IPS DF 4.7 (cell line): ENCODE results near the gene ACVR1.

Experiments used
- DNase-seq: peaks from one replicate; pipeline ENCODE4 v3.0.0-alpha.2; 2013; ENCODE audit warnings: low spot score; ENCODE audit errors: extremely low read depth

ACVR1 gene

GRCh38 chr2:157876066-157876785 lies at the start of gene ACVR1:
Gene ACVR1 (minus strand): TSS chr2:157876330. CDS start chr2:157799493, 76,837 bp downstream.
- DNase-seq: peak; percentile 74

DNA sequence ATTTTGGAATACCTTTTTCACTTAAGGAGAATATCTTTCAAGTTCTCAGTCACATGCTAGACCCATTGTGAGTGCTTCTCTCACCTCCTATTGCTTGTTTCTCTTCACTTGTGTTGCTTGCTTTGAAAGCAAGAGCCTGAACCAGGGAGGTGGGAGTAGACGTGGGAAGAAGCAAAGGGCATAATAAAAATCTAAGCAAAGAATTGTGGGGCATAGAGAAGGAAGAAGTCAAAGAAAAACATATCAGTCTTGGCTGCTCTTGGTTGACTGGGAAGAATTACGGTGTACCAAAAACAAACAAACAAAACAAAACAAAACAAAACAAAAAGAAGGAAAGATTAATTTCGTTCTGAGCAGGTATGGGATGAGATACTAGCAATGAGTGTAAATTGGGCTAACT lies 48.9 kb upstream of the ACVR1 start:
- no peak for DNase-seq

GRCh38 chr2:157923598-157924217 lies 47.6 kb upstream of the ACVR1 start:
- DNase-seq: no peak

DNA sequence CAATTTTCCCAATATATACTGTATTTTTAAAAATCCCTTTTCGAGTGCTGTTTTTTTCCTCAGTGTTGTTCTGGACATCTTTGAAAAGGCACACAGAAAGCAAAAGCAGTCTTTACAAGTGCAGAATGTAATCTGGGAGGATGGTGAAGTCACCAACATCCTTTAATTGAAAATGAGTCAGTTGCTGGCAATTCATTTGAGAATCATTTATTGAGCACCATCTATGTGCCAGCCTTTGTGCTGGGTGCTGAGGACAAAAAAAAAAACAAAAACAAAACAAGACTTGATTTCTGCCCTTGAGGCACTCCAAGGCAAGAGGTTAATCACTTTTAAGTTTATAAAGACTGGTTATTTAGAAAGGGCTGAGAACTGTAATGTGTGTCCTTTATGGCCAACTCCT lies 46.7 kb upstream of the ACVR1 start:
- no peak for DNase-seq

DNA sequence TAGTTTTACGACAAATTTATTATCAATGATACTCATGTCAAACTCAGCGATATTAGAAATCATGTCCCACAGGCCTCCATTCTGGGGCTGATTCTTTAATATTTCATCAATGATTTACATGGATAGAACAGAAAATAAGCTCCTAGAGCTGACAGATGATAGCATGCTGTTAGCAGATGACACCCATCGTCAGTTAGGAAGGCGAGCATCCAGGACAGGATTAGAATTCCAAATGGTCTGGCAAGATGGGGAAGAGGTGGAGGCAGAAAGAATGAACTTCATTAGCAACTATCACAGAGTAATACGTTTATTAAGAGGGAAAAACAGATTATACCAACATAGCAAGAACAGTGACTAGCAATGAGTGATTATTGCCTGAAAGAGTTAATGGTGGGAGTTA lies 46.2 kb upstream of the ACVR1 start:
- no peak for DNase-seq

- DNase-seq: no peak
These were observed 44.6 kb upstream of the ACVR1 start for GRCh38 chr2:157920736-157921135.

- DNase-seq: no peak
These were observed 43.1 kb upstream of the ACVR1 start for GRCh38 chr2:157919181-157919580.

DNA sequence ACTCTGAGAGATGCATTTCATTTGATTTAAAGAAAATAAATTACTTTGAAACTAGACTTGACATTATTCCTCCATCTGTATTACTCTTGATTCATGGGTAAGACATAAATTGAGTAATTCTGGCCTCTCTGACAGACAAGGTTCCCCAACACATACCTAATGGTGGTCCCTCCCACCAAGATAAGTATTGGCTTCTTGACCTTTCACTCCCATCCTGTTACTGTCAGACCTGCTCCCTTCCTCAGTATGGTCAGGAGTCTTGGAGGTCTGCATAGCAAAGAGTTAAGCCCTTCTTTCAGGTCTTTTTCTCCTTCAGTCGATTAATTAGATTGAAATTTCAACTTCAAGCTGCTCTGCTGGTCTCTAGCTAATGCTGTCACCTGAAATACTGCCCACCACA lies 42.2 kb upstream of the ACVR1 start:
- no peak for DNase-seq

GRCh38 chr2:157911750-157912149 lies 35.6 kb upstream of the ACVR1 start:
- DNase-seq: no peak

DNA sequence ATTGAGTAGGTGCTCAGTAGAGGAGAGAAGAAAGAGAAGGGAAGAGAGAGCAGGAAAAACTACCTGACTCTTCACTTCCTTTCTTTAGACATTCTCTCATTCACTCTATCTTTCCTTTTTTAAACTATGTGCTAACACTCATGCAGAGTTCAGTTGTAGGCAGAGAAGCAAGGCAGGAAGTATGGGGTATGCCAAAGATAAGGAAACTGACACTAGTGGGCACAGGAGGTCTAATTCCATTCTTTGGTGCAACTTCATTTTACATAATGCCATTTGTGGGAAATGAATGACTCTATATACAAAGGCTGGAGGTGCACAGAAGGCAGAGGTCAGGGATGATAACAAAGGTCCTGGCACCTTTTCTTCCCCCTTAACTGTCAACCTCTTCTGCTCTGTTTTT lies 35.1 kb upstream of the ACVR1 start:
- no peak for DNase-seq

DNA sequence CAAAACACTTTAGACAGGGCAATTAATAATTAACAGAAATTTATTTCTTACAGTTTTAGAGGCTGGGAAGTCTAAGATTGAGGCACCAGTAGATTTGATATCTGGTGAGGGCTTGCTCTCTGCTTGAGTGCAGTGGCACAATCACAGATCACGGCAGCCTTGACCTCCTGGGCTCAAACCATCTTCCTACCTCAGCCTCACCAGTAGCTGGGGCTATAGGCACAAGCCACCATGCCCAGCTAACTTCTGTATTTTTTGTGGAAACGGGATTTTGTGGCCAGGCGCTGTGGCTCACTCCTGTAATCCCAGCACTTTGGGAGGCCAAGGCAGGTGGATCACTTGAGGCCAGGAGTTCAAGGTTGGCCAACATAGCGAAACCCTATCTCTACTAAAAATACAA lies 29.0 kb upstream of the ACVR1 start:
- DNase-seq: no peak

DNA sequence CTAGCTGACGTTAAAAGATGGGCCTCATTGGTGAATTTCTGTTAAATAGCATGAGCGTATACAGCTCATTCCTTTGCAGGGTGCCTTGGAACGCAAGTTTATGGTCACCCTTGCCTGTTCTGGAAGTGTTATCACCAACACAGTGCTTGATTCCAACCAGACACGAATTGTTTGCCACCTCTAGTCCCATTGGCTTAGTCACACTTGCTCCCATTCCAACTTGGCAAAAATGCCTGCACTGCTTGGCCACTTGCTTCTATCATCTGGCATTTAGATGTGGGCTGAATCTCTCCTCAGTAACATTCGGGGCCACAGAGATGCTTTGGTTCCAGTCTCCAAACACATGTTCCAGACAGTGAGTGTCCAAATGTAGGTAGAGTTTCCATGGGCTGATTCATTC lies 27.5 kb upstream of the ACVR1 start:
- no peak for DNase-seq

DNA sequence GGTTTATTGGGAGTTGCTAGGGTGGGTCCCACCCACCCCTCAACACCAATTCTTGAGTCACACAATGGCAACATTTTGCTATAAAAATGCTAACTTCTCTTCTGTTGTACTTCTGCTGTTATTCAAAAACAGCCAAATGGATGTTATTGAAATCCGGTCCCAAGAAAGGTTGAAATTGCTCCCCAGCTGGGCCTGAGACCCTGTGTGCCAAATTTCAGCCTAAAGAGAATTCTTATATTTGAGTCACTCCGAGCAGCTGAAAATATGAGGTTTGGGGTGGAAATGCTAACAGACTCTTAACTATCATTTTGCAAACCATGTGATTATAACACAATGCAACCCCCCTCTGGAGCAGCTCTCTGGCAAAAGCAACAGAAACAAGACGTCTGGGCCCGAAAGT lies 27.0 kb upstream of the ACVR1 start:
- DNase-seq: no peak

DNA sequence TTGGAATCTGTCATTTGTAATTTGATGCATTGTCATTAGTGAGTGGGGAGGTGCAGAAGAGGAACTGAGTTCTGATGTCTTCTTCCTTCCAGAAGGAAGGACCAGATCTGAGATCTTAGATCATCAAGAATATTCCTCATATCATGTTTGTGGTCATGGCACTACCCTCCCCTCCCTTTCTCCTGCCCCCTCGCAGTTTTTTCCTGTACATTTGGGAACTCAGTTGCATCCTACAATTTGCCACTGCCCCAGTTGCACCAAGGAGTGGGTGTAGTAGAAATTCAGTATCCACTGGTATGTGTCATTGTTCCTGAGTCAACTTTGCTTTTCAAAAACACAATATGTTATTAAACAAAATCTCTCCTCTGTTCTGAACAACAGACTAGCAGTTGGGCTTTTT lies 26.6 kb upstream of the ACVR1 start:
- DNase-seq: no peak

- no peak for DNase-seq
These were observed 25.2 kb upstream of the ACVR1 start for GRCh38 chr2:157901325-157901724.

DNA sequence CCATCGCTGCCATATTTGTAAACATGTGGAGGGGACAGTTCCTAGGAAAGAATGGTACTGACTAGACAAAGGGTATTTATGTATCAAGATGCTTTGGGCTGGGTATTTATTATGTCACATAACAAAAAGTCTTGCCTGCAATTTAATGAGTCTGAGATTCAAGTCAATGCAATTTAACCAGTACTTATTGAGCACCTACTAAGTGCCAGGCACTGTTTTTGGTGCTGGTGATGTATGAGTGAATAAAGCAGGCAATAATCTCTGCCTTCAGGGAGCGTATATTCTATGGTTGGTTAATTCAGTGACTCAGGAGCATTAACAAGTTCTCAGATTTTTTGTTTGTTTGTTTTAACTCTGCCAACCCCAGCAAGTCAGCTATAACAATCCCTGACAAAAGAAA lies 24.6 kb upstream of the ACVR1 start:
- no peak for DNase-seq

DNA sequence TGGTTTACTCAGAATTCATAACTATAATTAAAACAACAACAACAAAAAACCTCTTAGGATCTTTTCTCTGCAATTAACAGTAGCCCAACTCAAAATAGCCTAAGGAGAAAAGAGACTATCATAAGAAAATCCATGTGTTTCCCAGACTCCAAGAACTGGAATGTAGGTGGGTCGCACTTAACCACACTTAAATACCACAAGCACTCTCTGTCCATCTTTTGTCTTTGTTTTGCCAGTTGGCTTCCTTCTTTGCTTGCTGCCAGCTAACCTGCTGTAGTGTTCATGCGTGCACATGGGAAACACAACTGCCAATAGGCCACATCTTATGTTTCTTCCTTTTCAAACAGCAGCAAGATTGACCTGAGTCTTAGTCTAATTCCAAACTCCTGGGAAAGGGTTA lies 24.1 kb upstream of the ACVR1 start:
- no peak for DNase-seq

GRCh38 chr2:157899125-157899839 lies 23.2 kb upstream of the ACVR1 start:
- DNase-seq: no peak

DNA sequence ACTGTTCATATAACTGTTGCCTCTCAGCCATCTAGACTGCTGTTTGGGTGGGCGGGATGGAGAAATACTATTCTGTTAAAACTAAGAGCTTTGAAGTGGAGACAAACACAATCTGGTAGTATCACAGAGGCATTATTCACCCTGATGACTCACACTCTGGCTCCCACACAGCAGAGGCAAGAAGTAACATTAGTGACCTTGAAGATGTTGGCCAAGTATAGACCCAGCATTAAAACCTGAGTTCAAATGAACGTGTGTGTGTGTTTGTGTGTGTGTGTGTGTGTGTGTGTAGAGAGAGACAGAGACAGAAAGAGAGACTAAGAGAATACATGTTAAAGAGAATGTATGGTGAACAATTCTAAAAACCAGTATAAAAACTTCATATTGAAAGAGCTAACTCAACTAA lies 22.5 kb upstream of the ACVR1 start:
- no peak for DNase-seq

DNA sequence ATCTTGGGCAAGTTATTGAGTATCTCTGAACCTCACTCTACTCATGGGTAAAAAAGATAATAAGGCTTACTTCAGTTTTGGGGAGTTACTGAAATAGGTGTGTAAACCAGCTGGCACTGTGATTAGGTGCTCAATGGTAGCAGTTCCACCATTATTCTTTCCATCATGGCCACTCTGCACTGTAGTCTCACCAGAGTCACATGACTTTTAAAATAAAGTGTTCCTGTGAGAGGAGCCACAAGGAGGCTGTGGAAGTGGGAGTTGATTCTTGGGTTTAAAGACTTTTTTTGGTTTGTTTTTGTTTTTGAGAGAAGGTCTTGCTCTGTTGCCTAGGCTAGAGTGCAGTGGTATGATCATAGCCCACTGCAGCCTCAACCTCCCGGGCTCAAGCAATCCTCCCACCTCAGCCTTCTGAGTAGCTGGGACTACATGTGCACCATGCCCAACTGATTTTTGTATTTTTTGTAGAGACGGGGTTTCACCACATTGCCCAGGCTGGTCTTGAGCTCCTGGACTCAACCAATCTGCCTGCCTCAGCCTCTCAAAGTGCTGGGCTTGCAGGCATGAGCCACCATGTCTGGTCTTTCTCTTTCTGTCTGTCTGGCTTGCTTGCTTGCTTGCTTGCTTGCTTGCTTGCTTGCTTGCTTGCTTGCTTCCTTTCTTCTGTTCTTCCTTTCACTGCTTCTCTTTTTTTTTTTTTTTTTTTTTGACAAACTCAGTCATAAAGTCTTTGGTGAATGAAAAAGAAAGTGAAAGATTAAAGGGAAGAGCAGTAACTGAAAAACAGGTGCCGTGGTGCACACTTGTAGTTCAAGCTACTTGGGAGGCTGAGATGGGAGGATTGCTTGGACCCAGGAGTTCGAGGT lies 21.2 kb upstream of the ACVR1 start:
- DNase-seq: no peak

GRCh38 chr2:157895531-157895930 lies 19.4 kb upstream of the ACVR1 start:
- DNase-seq: no peak
